ENCODE measurements around the gene KHDC1. TPM values are rescaled to one million over a fixed set of nuclear protein-coding genes. Genes with fewer than 3 reads are reported as not detected.

The KHDC1 gene
- total and polyA plus RNA-seq, 4 donors, result 1.3 to 3.5 (median 2.5) TPM

Small RNA genes within 50 kb of the gene (small RNA-seq; reads per million reads assigned to genes)
- not detected for gene RPSAP41 (ENCODE audit: low replicate concordance)

Other genes starting within 250 kb of the KHDC1 start
- not detected for gene KHDC1L, start 37.7 kb downstream of the KHDC1 start, total RNA-seq
- gene KHDC1L, start 37.7 kb downstream of the KHDC1 start, polyA plus RNA-seq, result under 1 TPM in 1 of 2 donors, not detected in 1; 0.31 TPM
- not detected for gene DPPA5, start 91.1 kb upstream of the KHDC1 start, total RNA-seq
- not detected for gene DPPA5, start 91.1 kb upstream of the KHDC1 start, polyA plus RNA-seq
- gene KHDC3L, start 99.5 kb upstream of the KHDC1 start, total RNA-seq, result not detected
- not detected for gene KHDC3L, start 99.5 kb upstream of the KHDC1 start, polyA plus RNA-seq
- gene OOEP, start 106.7 kb upstream of the KHDC1 start, total RNA-seq, result under 1 TPM in 1 of 2 donors, not detected in 1; 0.98 TPM
- under 1 TPM; 0.16 to 0.37 TPM for gene OOEP, start 106.7 kb upstream of the KHDC1 start, polyA plus RNA-seq
- 1 to 10 TPM in 1 of 2 donors, under 1 TPM in 1; 0.14 to 3.0 TPM for gene DDX43, start 131.6 kb upstream of the KHDC1 start, total RNA-seq
- gene DDX43, start 131.6 kb upstream of the KHDC1 start, polyA plus RNA-seq, result 1 to 10 TPM in 1 of 2 donors, under 1 TPM in 1; 0.81 to 1.0 TPM
- gene CGAS, start 189.1 kb upstream of the KHDC1 start, total RNA-seq, result 10 to 100 TPM in 1 of 2 donors, 1 to 10 TPM in 1; 8.9 to 14.0 TPM
- 1 to 10 TPM; 2.1 to 6.6 TPM for gene CGAS, start 189.1 kb upstream of the KHDC1 start, polyA plus RNA-seq
- gene MTO1, start 198.5 kb upstream of the KHDC1 start, total RNA-seq, result 10 to 100 TPM; 16.5 to 23.6 TPM
- 10 to 100 TPM; 11.1 to 12.5 TPM for gene MTO1, start 198.5 kb upstream of the KHDC1 start, polyA plus RNA-seq